H1 (cell line): ENCODE measurements around the gene MAP7D1. TPM values are rescaled to one million over a fixed set of nuclear protein-coding genes. Genes with fewer than 3 reads are reported as not detected.
A peak's percentile ranks its signal among the peaks of the same experiment; 100 is the strongest.

Experiments used
- CTCF ChIA-PET: fragments of 300-600 bp; sonication (Branson Sonifier 250); formaldehyde crosslinking; loops from one replicate; lab custom pipeline; 2021; ENCODE audit not compliant: partially characterized antibody; lab: Charles Lee
- POLR2A ChIA-PET: fragments of 300-600 bp; sonication (Branson Sonifier 250); formaldehyde crosslinking; loops from one replicate; lab custom pipeline; 2021; ENCODE audit warnings: inconsistent platforms; ENCODE audit not compliant: partially characterized antibody; lab: Charles Lee
- DNase-seq, 2 experiments: peaks; one replicate each; pipeline versions ENCODE4 v3.0.0 to v3.0.0-alpha.2; 2010 to 2022; ENCODE audit warnings: low spot score in 2 of 2, low read depth in 1 of 2, mixed read lengths in 1 of 2
- FAIRE-seq: peaks from 2 replicates; lab custom pipeline; 2011; peaks lifted over from hg19 to GRCh38; lab: Jason Lieb, UNC
- H2AFZ ChIP-seq: 2 replicates; pipeline ENCODE4 v1.8.1; 2012; ENCODE audit warnings: low read length, inconsistent platforms
- H2AK5ac ChIP-seq: 2 replicates; pipeline ENCODE4 v1.6.1; 2013; ENCODE audit warnings: low read depth, low read length
- H2BK120ac ChIP-seq: replicated peaks from 2 replicates; pipeline ENCODE3; 2013; ENCODE audit warnings: low read depth, low read length, inconsistent platforms
- H2BK12ac ChIP-seq: 2 replicates; pipeline ENCODE4 v1.6.1; 2013; ENCODE audit warnings: low read depth, low read length
- H2BK15ac ChIP-seq: 2 replicates; pipeline ENCODE4 v1.6.1; 2013; ENCODE audit warnings: low read length
- H2BK20ac ChIP-seq: 2 replicates; pipeline ENCODE4 v1.6.1; 2013; ENCODE audit warnings: low read length
- H2BK5ac ChIP-seq: 2 replicates; pipeline ENCODE4 v1.6.1; 2013; ENCODE audit warnings: low read depth, low read length
- H3K14ac ChIP-seq: 2 replicates; pipeline ENCODE4 v1.6.1; 2013; ENCODE audit warnings: inconsistent platforms; ENCODE audit not compliant: insufficient read length
- H3K18ac ChIP-seq: 2 replicates; pipeline ENCODE4 v1.6.1; 2013; ENCODE audit warnings: low read length; ENCODE audit errors: extremely low read depth
- H3K23ac ChIP-seq: 2 replicates; pipeline ENCODE4 v1.6.1; 2013; ENCODE audit warnings: inconsistent platforms; ENCODE audit not compliant: insufficient read length
- H3K23me2 ChIP-seq: 2 replicates; pipeline ENCODE4 v1.6.1; 2013; ENCODE audit warnings: low read depth, low read length
- H3K27ac ChIP-seq: 2 replicates; pipeline ENCODE4 v1.6.1; 2011; ENCODE audit warnings: low read depth, low read length, inconsistent platforms
- H3K27me3 ChIP-seq, 4 experiments: replicated peaks in 1 of 4; 1 replicate in 1 of 4; 2 replicates in 3 of 4; pipeline versions ENCODE4 v1.6.1 to v1.8.1; 2011 to 2013; ENCODE audit warnings: low read length in 3 of 4, mild to moderate bottlenecking in 3 of 4, inconsistent platforms in 2 of 4, mixed read lengths in 2 of 4, moderate library complexity in 1 of 4; ENCODE audit not compliant: control insufficient read depth in 3 of 4, insufficient read depth in 3 of 4; ENCODE audit errors: extremely low read depth in 1 of 4
- H3K36me3 ChIP-seq, 4 experiments: 2 replicates each; pipeline versions ENCODE4 v1.6.1 to v1.8.1; 2011 to 2013; ENCODE audit warnings: mild to moderate bottlenecking in 4 of 4, low read length in 3 of 4, moderate library complexity in 2 of 4, control low read depth in 1 of 4, inconsistent platforms in 1 of 4; ENCODE audit not compliant: insufficient read depth in 4 of 4, control insufficient read depth in 2 of 4
- H3K4ac ChIP-seq: replicated peaks from 2 replicates; pipeline ENCODE3; 2013; ENCODE audit warnings: low read length, low read depth, mixed read lengths, inconsistent platforms; ENCODE audit not compliant: insufficient read length
- H3K4me1 ChIP-seq, 4 experiments: replicated peaks in 1 of 4; 1 replicate in 1 of 4; 2 replicates in 3 of 4; pipeline versions ENCODE4 v1.6.1 to v1.8.1; 2011 to 2013; ENCODE audit warnings: low read length in 3 of 4, inconsistent platforms in 2 of 4, mixed read lengths in 1 of 4; ENCODE audit not compliant: insufficient read depth in 4 of 4, control insufficient read depth in 3 of 4
- H3K4me2 ChIP-seq, 2 experiments: 2 replicates each; pipeline versions ENCODE4 v1.6.1 to v1.8.1; 2011 to 2013; ENCODE audit warnings: low read depth in 2 of 2, low read length in 2 of 2, control low read depth in 1 of 2, inconsistent platforms in 1 of 2, mild to moderate bottlenecking in 1 of 2; ENCODE audit not compliant: insufficient read depth in 1 of 2
- H3K4me3 ChIP-seq, 4 experiments: fragments of 200-600, 300-600 bp in 1 of 4; sonication (generic), shearing (Covaris generic), sonication (Bioruptor Twin) in 1 of 4; 2 replicates each; pipeline versions ENCODE4 v1.5.1 to v1.8.1; 2011 to 2016; ENCODE audit warnings: low read length in 4 of 4, low read depth in 3 of 4, control low read depth in 2 of 4, inconsistent platforms in 2 of 4, mild to moderate bottlenecking in 2 of 4, mixed read lengths in 1 of 4, moderate library complexity in 1 of 4; ENCODE audit not compliant: insufficient read depth in 2 of 4; ENCODE audit errors: extremely low read depth in 1 of 4
- H3K56ac ChIP-seq: replicated peaks from 2 replicates; pipeline ENCODE3; 2013; ENCODE audit warnings: low read depth, mild to moderate bottlenecking, mixed read lengths, low read length, inconsistent platforms; ENCODE audit not compliant: insufficient read length
- H3K79me1 ChIP-seq: 2 replicates; pipeline ENCODE4 v1.6.1; 2013; ENCODE audit warnings: low read depth, low read length, control low read depth
- H3K79me2 ChIP-seq, 2 experiments: 2 replicates each; pipeline versions ENCODE4 v1.6.1 to v1.8.1; 2012 to 2013; ENCODE audit warnings: low read length in 2 of 2, mild to moderate bottlenecking in 2 of 2, inconsistent platforms in 1 of 2; ENCODE audit not compliant: insufficient read depth in 2 of 2, control insufficient read depth in 1 of 2
- H3K9ac ChIP-seq, 4 experiments: replicated peaks in 1 of 4; 1 replicate in 1 of 4; 2 replicates in 3 of 4; pipeline versions ENCODE4 v1.6.1 to v1.8.1; 2011 to 2013; ENCODE audit warnings: low read depth in 3 of 4, low read length in 3 of 4, control low read depth in 2 of 4, mild to moderate bottlenecking in 2 of 4, moderate library complexity in 2 of 4, inconsistent platforms in 1 of 4; ENCODE audit errors: extremely low read depth in 1 of 4
- H3K9me3 ChIP-seq, 2 experiments: 2 replicates each; pipeline versions ENCODE4 v1.6.1 to v1.8.1; 2012 to 2013; ENCODE audit warnings: mild to moderate bottlenecking in 2 of 2, moderate library complexity in 2 of 2, control low read depth in 1 of 2, inconsistent platforms in 1 of 2, low read depth in 1 of 2, low read length in 1 of 2, mixed read lengths in 1 of 2; ENCODE audit not compliant: insufficient read depth in 2 of 2
- H4K20me1 ChIP-seq, 2 experiments: replicated peaks in 1 of 2; 2 replicates each; pipeline versions ENCODE3 to v1.8.1; 2011 to 2013; ENCODE audit warnings: inconsistent platforms in 2 of 2, low read length in 2 of 2, mild to moderate bottlenecking in 1 of 2; ENCODE audit not compliant: insufficient read depth in 2 of 2, control insufficient read depth in 1 of 2
- H4K5ac ChIP-seq: 2 replicates; pipeline ENCODE4 v1.6.1; 2013; ENCODE audit warnings: low read length, low read depth, mixed read lengths, inconsistent platforms; ENCODE audit not compliant: insufficient read length
- H4K8ac ChIP-seq: 2 replicates; pipeline ENCODE4 v1.8.0; 2013; ENCODE audit warnings: mild to moderate bottlenecking, moderate library complexity, low read length, inconsistent platforms; ENCODE audit not compliant: insufficient read depth; ENCODE audit errors: extremely low read depth
- H4K91ac ChIP-seq: replicated peaks from 2 replicates; pipeline ENCODE3; 2013; ENCODE audit warnings: low read length, mixed read lengths, inconsistent platforms; ENCODE audit not compliant: insufficient read length
- BRCA1 ChIP-seq: IDR thresholded peaks from 2 replicates; pipeline ENCODE4 v1.6.1; 2012; ENCODE audit warnings: low read depth, low read length, improper control_type of control experiment
- CBX5 ChIP-seq: fragments of 300-800, 300-1000 bp; sonication (generic); IDR thresholded peaks from 2 replicates; pipeline ENCODE4 v1.7.1; 2016; ENCODE audit warnings: antibody characterized with exemption, low read length, low read depth
- CHD1 ChIP-seq: IDR thresholded peaks from 2 replicates; pipeline ENCODE4 v1.6.1; 2012; ENCODE audit warnings: low read depth, low read length, improper control_type of control experiment
- HDAC2 ChIP-seq, 2 experiments: fragments of 300-600 bp in 1 of 2; sonication (generic) in 1 of 2; IDR thresholded peaks; 2 replicates each; pipeline ENCODE4 v1.6.1; 2011 to 2012; ENCODE audit warnings: low read depth in 2 of 2, low read length in 2 of 2, mild to moderate bottlenecking in 2 of 2, moderate library complexity in 2 of 2, borderline replicate concordance in 1 of 2, inconsistent platforms in 1 of 2
- NRF1 ChIP-seq: IDR thresholded peaks from 2 replicates; pipeline ENCODE4 v1.6.1; 2011; ENCODE audit warnings: mild to moderate bottlenecking, low read depth, low read length, improper control_type of control experiment
- POLR2AphosphoS5 ChIP-seq: IDR thresholded peaks from 2 replicates; pipeline ENCODE4 v1.6.1; 2011; ENCODE audit warnings: low read depth, low read length
- RFX5 ChIP-seq: IDR thresholded peaks from 2 replicates; pipeline ENCODE4 v1.6.1; 2011; ENCODE audit warnings: low read depth, low read length, improper control_type of control experiment, borderline replicate concordance
- SIRT6 ChIP-seq: IDR thresholded peaks from one replicate; pipeline ENCODE4 v1.7.1; 2012; ENCODE audit warnings: low read length, inconsistent platforms
- SUZ12 ChIP-seq: fragments of 200-600 bp; sonication (generic); IDR thresholded peaks from 2 replicates; pipeline ENCODE4 v1.6.1; 2012; ENCODE audit warnings: mild to moderate bottlenecking, inconsistent platforms, low read length, moderate library complexity, mixed read lengths
- YY1 ChIP-seq: IDR thresholded peaks from 2 replicates; pipeline ENCODE4 v1.6.1; 2011; ENCODE audit warnings: low read depth, mild to moderate bottlenecking, low read length
- WGBS, 2 experiments: shearing (Covaris generic) in 1 of 2; methylation state at CpG; one replicate each; pipeline versions ENCODE4 v1.1.6 to v1.1.7; 2013 to 2015; ENCODE audit warnings: low lambda C conversion rate in 2 of 2, mixed read lengths in 2 of 2, inconsistent platforms in 1 of 2, low coverage in 1 of 2, missing lambda C conversion rate in 1 of 2; ENCODE audit not compliant: insufficient replicate concordance in 2 of 2, insufficient coverage in 1 of 2, insufficient read length in 1 of 2; ENCODE audit errors: extremely low coverage in 1 of 2, missing lambda C conversion rate in 1 of 2; 5-methylcytosine and 5-hydroxymethylcytosine counted together
- polyA plus RNA-seq, 7 experiments: library from polyadenylated mRNA; depleted of rRNA in 3 of 7; stranded (reverse) in 5 of 7; unstranded in 2 of 7; fragments of >200 nt in 5 of 7; fragments of 200-250 nt in 2 of 7; gene quantifications; 1 replicate in 5 of 7; 2 replicates in 1 of 7; 4 replicates in 1 of 7; pipeline versions ENCODE4 v1.2.1 to v1.2.3, GENCODE V29; 2011 to 2013; ENCODE audit warnings: missing spikeins in 2 of 7, mixed read lengths in 2 of 7
- total RNA-seq: library from RNA; stranded (reverse); fragmentation: NEBNext Ultra II Directional; extraction: Animal tissue kit (Norgen Biotek cat#: 25700); gene quantifications from 2 replicates; pipeline ENCODE4 v1.2.1, GENCODE V29; 2021

MAP7D1 gene
- total and polyA plus RNA-seq, 2 of the 8 experiments (the other 6 are each of a cell fraction or from before 2014, with no cell fraction given) = 18.2 to 52.4 TPM

DNA sequence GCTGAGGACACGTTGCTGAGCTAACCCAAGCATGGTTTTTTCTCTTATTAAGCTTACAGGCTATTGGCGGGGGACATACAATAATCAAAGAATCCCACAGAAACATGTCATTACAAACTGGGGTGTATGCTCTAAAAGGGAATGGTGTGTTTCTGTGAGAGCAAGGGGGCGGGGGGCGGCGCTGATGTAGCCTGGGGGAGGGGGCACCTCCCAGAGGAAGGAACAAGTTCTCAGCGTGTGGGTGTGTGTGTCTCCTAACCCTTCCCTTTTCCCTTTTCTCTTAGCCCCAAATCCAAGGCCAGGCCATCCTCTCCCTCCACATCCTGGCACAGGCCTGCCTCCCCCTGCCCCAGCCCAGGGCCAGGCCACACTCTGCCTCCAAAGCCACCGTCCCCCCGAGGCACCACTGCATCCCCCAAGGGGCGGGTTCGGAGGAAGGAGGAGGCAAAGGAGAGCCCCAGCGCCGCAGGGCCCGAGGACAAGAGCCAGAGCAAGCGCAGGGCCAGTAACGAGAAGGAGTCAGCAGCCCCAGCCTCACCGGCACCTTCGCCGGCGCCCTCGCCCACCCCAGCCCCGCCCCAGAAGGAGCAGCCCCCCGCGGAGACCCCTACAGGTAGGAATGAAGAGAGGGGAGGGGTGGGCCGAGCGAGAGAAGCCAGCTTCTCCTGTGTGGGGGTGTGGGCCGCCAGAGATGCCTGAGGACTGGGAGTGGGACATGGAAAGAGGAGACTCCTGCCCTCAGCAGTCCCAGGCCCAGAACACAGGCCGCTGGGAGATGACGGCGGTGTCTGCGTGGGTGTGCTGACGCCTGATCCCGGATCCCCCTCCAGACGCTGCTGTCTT lies 21.9 kb downstream of the MAP7D1 start:
- H3K79me1 ChIP-seq = 0 out of 2 replicates have a peak, but pooled peaks cover 4% of the 10 kb centered on the region
- H2BK20ac ChIP-seq = no peak overlapping the region
- H2BK15ac ChIP-seq = no peak overlapping the region; the same call in 1 of the 2 replicates
- peak overlapping the region; percentile 87 to 90 for H3K4me2 ChIP-seq
- WGBS, 2 experiments = 42% methylated on average over 16 of the region's 33 CpGs; no CpG with 5 or more reads in 1 of the 2 experiments
- no peak overlapping the region for H3K27ac ChIP-seq
- no peak overlapping the region for H3K14ac ChIP-seq
- no peak overlapping the region for H2BK120ac ChIP-seq
- H2BK12ac ChIP-seq = no peak overlapping the region
- H3K9ac ChIP-seq = peak overlapping the region in 1 of 4 experiments; percentile 64; a peak in 1 of 7 replicates
- peak overlapping the region; percentile 48 for H4K91ac ChIP-seq
- no peak overlapping the region for H2AFZ ChIP-seq
- POLR2A ChIA-PET = interaction anchor here (0.6 to 6.7 kb wide), 6 partner anchors 10 to 81 kb away, joined by 3 to 44 read pairs (median 12); partner anchors contain the start of genes MAP7D1 and TRAPPC3
- H4K20me1 ChIP-seq = peaks cover 12 to 28% of the 10 kb centered on the region in 2 experiments
- H3K4me3 ChIP-seq = peak overlapping the region; percentile 38 to 67 (median 52); a peak in 7 of 8 replicates
- H2BK5ac ChIP-seq = peak overlapping the region; percentile 71; the same call in 1 of the 2 replicates
- H3K56ac ChIP-seq = no peak overlapping the region
- H3K4ac ChIP-seq = no peak overlapping the region
- H4K8ac ChIP-seq = peak overlapping the region; percentile 86
- FAIRE-seq (no peak), DNase-seq (peak in 1 of 2 experiments; percentile 67)
- 0 out of 2 replicates have a peak overlapping the region, but pooled peaks have one; percentile 45 for H2AK5ac ChIP-seq
- peaks cover 8 to 21% (median 19%) of the 10 kb centered on the region in 4 experiments; a peak in 7 of 8 replicates for H3K36me3 ChIP-seq
- no peak for TF ChIP-seq NRF1
- TF ChIP-seq YY1 = no peak
- TF ChIP-seq HDAC2 (IDR thresholded peaks at IDR 0.05; ENCODE audit: borderline replicate concordance in 1 of 2, low read depth in 2 of 2, low read length in 2 of 2) = no peak
- no peak for TF ChIP-seq SUZ12
- no peak for TF ChIP-seq CBX5
- TF ChIP-seq BRCA1 = no peak
- TF ChIP-seq RFX5 = no peak
- TF ChIP-seq CHD1 = no peak
- TF ChIP-seq POLR2AphosphoS5 = no peak
- TF ChIP-seq SIRT6 = no peak
- peaks cover 5 to 36% (median 28%) of the 10 kb centered on the region in 4 experiments for H3K4me1 ChIP-seq
- no peaks in the 10 kb centered on the region for H3K9me3 ChIP-seq
- no peak overlapping the region for H3K23ac ChIP-seq
- no peaks in the 10 kb centered on the region for H3K27me3 ChIP-seq
- CTCF ChIA-PET = interaction anchor here (1.1 to 16.0 kb wide), 8 partner anchors 8 to 209 kb away, joined by 3 to 162 read pairs (median 10); partner anchors contain the start of genes MAP7D1 and TRAPPC3
- no peaks in the 10 kb centered on the region for H3K79me2 ChIP-seq
- no peak overlapping the region for H4K5ac ChIP-seq
- H3K23me2 ChIP-seq = peaks cover 13% of the 10 kb centered on the region; the same call in 1 of the 2 replicates
- peak overlapping the region; percentile 51 for H3K18ac ChIP-seq
